NCI-H345 treated with DMSO at 0.1 percent for 48 hours (cell line): ENCODE data around the gene IFNAR1.
"Not testable (repeated sequence)": the region's sequence is repeated elsewhere in the genome, so short reads cannot be mapped to it uniquely, and the experiment has no call there.

Experiments used
- DNase-seq: peaks from one replicate; lab custom pipeline; 2025; ENCODE audit not compliant: unreplicated experiment; lab: John Stamatoyannopoulos, UW

IFNAR1 gene

GRCh38 chr21:33305938-33306337 is 18.8 kb upstream of the IFNAR1 start:
- no peak for DNase-seq

- peak; percentile 77 for DNase-seq
Measured at GRCh38 chr21:33308586-33309490, 15.9 kb upstream of the IFNAR1 start.

- no peak for DNase-seq
Measured at GRCh38 chr21:33309778-33310177, 15.0 kb upstream of the IFNAR1 start.

GRCh38 chr21:33312121-33312520 is 12.6 kb upstream of the IFNAR1 start:
- DNase-seq = no peak

- DNase-seq = no peak
Measured at GRCh38 chr21:33313183-33313582, 11.6 kb upstream of the IFNAR1 start.

GRCh38 chr21:33313611-33314010 is 11.2 kb upstream of the IFNAR1 start:
- no peak for DNase-seq

- DNase-seq = no peak
Measured at GRCh38 chr21:33314111-33314510, 10.7 kb upstream of the IFNAR1 start.

GRCh38 chr21:33315946-33316710 is 8.6 kb upstream of the IFNAR1 start:
- no peak for DNase-seq

GRCh38 chr21:33317145-33317544 is 7.6 kb upstream of the IFNAR1 start:
- no peak for DNase-seq

GRCh38 chr21:33317786-33318486 is 6.8 kb upstream of the IFNAR1 start:
- DNase-seq = no peak

GRCh38 chr21:33321005-33321404 is 3.8 kb upstream of the IFNAR1 start:
- DNase-seq = not testable (repeated sequence)

GRCh38 chr21:33323610-33324009 is 1.2 kb upstream of the IFNAR1 start:
- not testable (repeated sequence) for DNase-seq

- peak; percentile 59 for DNase-seq
Measured at GRCh38 chr21:33325222-33326067, 675 bp downstream of the IFNAR1 start.

- DNase-seq = no peak
Measured at GRCh38 chr21:33327326-33327725, 2.6 kb downstream of the IFNAR1 start.

- no peak for DNase-seq
Measured at GRCh38 chr21:33327792-33328433, 3.1 kb downstream of the IFNAR1 start.

GRCh38 chr21:33330726-33331125 is 6.0 kb downstream of the IFNAR1 start:
- no peak for DNase-seq

GRCh38 chr21:33332143-33332542 is 7.4 kb downstream of the IFNAR1 start:
- DNase-seq = no peak

GRCh38 chr21:33334191-33334590 is 9.4 kb downstream of the IFNAR1 start:
- no peak for DNase-seq

- DNase-seq = no peak
Measured at GRCh38 chr21:33334824-33335223, 10.1 kb downstream of the IFNAR1 start.

GRCh38 chr21:33339135-33339534 is 14.4 kb downstream of the IFNAR1 start:
- no peak for DNase-seq
